Ishikawa (cell line): ENCODE results near the gene RANBP17.

Source experiments
- FOXM1 ChIP-seq: IDR thresholded peaks from 2 replicates; pipeline ENCODE4 v1.6.1; 2012; ENCODE audit warnings: low read depth, borderline replicate concordance
- RAD21 ChIP-seq: IDR thresholded peaks from 2 replicates; pipeline ENCODE4 v1.6.1; 2012; ENCODE audit warnings: low read depth
- REST ChIP-seq: IDR thresholded peaks from 2 replicates; pipeline ENCODE4 v1.6.1; 2012; ENCODE audit warnings: low read depth, mild to moderate bottlenecking
- TAF1 ChIP-seq: IDR thresholded peaks from 2 replicates; pipeline ENCODE4 v1.6.1; 2012; ENCODE audit warnings: low read depth, mild to moderate bottlenecking
- TEAD4 ChIP-seq: IDR thresholded peaks from 2 replicates; pipeline ENCODE4 v1.6.1; 2012
- YY1 ChIP-seq: IDR thresholded peaks from 2 replicates; pipeline ENCODE4 v1.6.1; 2012; ENCODE audit warnings: low read depth

DNA sequence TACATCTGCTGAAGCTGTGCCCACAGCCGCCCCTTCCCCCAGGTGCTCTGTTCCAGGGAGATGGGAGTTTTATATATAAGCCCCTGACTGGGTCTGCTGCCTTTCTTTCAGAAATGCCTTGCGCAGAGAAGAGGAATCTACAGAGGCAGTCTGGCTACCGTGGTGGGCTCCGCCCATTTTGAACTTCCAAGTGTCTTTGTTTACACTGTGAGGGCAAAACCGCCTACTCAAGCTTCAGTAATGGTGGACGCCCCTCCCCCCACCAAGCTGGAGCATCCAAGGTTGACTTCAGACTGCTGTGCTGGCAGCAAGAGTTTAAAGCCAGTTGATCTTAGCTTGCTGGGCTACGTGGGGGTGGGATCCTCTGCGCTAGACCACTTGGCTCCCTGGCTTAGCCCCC, 41.3 kb downstream of the RANBP17 start:
- no peak for TF ChIP-seq TAF1
- TF ChIP-seq RAD21, result no peak
- no peak for TF ChIP-seq REST
- TF ChIP-seq YY1, result no peak
- TF ChIP-seq FOXM1, result no peak
- TF ChIP-seq TEAD4, result no peak
